ENCODE results near the gene TMEM244.
"Not testable (repeated sequence)": the region's sequence is repeated elsewhere in the genome, so short reads cannot be mapped to it uniquely, and the experiment has no call there.

TMEM244 gene, protein sequence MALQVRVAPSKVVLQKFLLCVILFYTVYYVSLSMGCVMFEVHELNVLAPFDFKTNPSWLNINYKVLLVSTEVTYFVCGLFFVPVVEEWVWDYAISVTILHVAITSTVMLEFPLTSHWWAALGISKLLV

GRCh38 chr6:129860908-129861665 lies at the start of gene TMEM244:
TMEM244 (minus strand) TSS chr6:129861315; CDS start chr6:129861188, 127 bp downstream.
- no peak for DNase-seq

DNA sequence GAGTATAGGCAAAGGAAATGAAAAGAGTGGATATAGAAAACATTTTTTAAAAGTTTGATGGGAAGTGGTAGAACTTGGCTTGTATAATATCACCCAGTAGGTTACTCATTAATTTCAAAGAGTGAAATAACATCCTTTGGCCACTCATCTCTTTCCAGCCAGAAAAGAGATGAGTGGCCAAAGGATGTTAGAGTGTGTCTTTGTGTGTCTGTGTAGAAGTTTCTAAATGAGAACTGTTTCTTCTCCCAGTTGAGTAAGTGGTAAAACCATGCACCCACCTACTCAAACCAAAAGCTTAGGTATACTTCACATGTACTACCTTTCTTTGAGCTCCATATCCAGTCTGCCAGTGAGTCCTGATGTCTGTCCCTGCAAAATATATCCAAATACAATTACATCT lies 47.7 kb upstream of the TMEM244 start:
- no peak for DNase-seq

DNA sequence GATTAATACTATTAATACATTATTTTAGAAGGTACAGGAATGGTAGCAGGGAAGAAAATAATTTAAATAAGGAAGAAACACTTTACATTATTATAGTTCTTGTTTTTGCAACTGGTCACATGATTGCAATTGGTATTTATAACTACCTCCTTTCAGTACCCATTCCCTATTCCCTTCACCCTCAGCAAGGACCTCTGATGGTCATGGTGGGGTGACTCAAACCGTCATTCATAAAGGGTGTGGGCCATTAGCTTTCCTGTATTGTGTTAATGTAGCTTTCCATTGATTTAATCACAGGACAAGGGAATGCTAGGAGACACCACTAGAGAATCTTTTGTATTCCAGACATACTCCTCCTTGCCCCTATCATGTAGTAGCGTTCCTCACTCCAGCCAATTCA lies 47.2 kb upstream of the TMEM244 start:
- DNase-seq: no peak

- DNase-seq: no peak
These were observed 45.5 kb upstream of the TMEM244 start for GRCh38 chr6:129906515-129907077.

- no peak for DNase-seq
These were observed 42.0 kb upstream of the TMEM244 start for GRCh38 chr6:129903082-129903481.

- no peak for DNase-seq
These were observed 41.6 kb upstream of the TMEM244 start for GRCh38 chr6:129902681-129903080.

- DNase-seq: no peak
These were observed 40.8 kb upstream of the TMEM244 start for GRCh38 chr6:129901910-129902309.

DNA sequence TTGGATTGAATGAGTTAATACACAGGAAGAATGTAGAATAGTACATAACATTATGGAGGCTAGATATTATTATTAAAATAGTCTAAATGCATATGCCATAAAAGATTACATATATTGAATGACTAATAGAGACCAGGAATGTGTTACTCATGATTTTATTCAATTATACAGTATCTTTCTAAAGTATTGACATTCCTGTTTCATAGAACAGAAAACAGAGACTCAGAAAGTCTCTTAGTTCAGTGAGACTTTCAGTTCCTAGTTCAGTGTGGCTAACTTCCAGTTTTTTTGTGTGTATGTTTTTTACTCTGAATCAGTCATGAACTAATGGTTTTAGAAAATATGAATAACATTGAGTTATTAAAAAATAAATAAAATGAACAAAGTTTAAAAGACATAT lies 34.6 kb upstream of the TMEM244 start:
- DNase-seq: no peak

DNA sequence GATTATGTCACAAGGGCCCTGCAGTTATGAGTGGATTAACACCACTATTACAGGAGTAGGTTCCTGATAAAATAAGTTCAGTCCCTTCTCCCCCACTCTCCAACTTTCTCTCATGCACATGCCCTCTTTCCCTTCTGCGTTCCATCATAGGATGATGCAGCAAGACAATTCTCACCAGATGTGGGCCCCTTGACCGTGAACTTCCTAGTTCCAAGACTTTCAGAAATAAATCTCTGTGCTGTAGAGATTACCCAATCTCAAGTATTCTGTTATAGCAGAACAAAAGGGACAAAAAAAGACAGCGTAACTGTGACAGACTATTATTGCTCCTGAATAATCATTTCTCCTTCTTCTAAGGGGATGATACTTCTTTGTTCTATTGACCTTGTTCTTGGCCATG lies 33.8 kb upstream of the TMEM244 start:
- DNase-seq: no peak

GRCh38 chr6:129893640-129894039 lies 32.5 kb upstream of the TMEM244 start:
- no peak for DNase-seq

DNA sequence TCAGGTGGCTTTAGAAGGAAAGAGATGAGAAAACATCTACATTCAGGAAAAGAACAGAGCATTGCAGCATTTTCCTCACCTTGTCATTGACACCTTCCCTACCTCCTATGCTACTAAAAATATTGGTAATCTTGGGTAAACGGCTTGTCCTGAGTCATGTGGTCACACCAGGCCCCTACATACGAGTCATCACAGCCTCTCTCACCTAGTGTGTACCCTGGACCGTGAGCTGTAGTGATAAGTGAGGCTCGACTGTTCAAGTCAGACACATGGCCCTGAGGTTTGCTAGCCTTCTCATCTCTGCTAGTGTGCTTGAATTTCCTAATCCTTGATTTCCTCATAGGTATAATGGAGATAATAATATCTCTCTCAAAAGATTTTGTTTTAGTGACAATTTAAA lies 29.6 kb upstream of the TMEM244 start:
- DNase-seq: no peak

- no peak for DNase-seq
These were observed 29.0 kb upstream of the TMEM244 start for GRCh38 chr6:129890164-129890563.

- peak; percentile 12 for DNase-seq
These were observed 28.5 kb upstream of the TMEM244 start for GRCh38 chr6:129889580-129889979.

DNA sequence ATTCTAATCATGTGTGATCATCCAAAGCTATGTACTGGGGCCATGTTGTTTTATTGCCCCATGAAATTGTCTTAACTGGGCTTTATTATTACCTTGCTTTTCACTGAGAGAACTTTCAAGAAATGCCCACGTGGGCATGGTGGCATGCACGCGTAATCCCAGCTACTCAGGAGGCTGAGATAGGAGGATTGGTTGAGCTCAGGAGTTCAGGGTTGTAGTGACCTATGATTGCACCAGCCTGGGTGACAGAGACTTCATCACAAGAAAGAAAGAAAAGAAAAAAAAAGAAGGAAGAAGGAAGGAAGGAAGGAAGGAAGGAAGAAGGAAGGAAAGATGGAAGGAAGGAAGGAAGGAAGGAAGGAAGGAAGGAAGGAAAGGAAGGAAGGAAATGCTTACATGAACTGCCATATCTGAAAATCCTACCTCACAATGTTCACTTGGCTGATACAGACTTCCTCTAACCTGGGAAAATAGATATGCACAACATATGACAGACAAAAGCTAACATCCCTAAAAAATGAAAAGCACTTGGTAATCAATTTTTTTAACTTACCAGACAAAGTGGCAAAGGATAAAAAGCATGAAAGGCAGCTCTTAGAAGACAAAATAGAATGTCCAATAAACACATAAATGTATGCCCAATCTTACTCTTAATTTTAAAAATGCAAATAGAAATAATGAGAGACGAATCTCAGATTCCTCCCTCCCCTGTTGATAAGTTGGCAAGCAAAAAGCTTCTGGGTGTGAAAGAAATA lies 25.5 kb upstream of the TMEM244 start:
- DNase-seq: no peak

GRCh38 chr6:129884211-129884610 lies 23.1 kb upstream of the TMEM244 start:
- DNase-seq: no peak

- no peak for DNase-seq
These were observed 21.5 kb upstream of the TMEM244 start for GRCh38 chr6:129882510-129883023.

DNA sequence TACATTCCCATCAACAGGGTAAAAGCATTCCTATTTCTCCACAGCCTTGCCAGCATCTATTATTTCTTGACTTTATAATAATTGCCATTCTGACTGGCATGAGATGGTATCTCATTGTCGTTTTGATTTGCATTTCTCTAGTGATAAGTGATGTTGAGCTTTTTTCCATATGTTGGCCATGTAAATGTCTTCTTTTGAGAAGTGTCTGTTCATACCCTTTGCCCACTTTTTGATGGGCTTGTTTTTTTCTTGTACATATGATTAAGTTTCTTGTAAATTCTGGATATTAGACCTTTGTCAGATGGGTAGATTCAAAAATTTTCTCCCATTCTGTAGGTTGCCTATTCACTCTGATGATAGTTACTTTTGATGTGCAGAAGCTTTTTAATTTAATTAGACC lies 16.8 kb upstream of the TMEM244 start:
- DNase-seq: not testable (repeated sequence)

DNA sequence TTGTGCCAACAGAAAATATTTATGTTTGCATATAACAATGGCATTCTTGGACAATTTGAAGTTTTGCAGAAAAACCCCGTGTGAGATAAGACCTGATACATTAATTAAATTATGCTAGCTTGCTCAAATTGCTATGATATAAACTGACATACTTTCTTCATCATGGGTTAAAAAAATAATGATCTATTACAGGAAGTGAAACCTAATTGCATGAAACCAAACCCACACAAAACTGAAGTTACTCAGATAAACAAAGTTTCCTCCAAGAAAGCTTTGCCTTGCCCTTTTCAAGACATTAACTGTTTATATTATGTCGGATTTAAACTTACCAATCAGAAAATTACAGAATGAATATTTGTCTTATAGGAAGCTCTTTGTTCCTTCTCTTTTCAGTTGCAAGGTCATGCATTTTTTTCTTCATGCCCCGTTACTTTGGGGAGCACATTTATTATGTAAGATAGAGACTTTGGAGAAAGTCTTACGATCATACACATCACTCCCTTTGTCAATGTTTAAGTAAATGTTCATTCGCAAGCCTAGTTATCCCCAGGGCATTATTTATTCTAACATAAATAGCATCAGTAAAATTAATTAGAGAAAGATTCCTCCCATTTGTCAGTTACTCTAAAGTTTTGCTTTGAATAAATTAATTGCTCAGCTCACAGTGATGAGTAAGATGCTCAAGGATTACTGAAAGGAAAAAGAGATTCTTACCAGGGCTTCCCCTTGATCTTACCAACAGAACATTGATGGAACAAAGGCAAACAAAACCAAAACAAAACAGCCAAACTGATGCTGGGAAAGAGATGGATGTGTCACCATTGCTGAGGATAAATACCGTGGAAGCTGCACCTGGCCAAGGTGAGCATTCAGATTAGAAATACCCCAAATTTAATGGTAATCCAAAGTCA lies 14.8 kb upstream of the TMEM244 start:
- DNase-seq: no peak

- no peak for DNase-seq
These were observed 13.7 kb upstream of the TMEM244 start for GRCh38 chr6:129874837-129875236.

- no peak for DNase-seq
These were observed 11.5 kb upstream of the TMEM244 start for GRCh38 chr6:129872586-129872985.

DNA sequence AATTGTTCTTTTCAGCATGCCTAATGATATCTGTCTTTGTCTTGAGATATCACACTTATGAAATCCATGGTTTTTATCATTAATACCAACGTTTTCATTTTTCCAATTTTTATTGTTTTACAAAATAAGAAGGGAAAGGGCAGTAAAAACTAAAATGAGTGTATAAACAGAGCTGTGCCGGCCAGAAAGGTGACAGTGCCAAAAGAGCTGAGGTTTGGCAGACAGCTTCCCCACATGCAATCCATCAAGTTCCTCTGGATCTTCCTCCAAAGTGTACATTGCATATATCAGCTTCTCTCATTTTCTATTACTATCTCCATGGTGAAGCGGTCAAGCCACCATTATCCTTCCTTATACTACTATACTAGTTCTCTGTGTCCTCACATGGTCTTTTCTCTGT lies 10.1 kb upstream of the TMEM244 start:
- DNase-seq: no peak

DNA sequence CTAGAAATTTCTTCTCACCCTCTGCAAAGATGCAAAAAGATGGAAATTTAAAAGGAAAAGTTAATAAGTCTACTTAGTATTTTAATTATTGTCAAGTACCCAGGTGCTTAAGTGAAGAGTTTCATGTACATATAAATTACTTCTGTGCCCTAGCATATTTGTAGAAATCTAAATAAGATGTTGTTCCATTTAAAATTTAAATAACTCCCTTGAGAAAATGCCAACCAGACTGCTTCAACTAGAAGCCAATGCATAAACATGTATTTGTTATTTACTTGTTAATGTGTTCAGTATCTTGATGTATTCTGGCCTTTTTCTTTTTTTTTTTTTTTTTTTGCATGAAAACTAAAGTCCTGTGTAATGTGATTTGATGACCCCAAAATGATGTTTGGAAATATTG lies 6.3 kb upstream of the TMEM244 start:
- DNase-seq: no peak

Data from activated naive CD4-positive, alpha-beta T cell treated with anti-CD3 and anti-CD28 coated beads, Interleukin-2, amount 50 U/mL, for 16 hours (primary cell).